Measurements from ENCODE around the gene APOA4. TPM values are rescaled to one million over a fixed set of nuclear protein-coding genes. Genes with fewer than 3 reads are reported as not detected.
"Not testable (repeated sequence)": the region's sequence is repeated elsewhere in the genome, so short reads cannot be mapped to it uniquely, and the experiment has no call there.

Gene APOA4
- total and polyA plus RNA-seq, 2 donors (not counting 3 experiments of a cell fraction or from before 2014, with no cell fraction given), result not detected

- BruUV-seq (replicated peaks), result no TSS peak
- peaks cover 5 to 7% of the 10 kb centered on the region in 2 experiments for H3K27me3 ChIP-seq (ENCODE audit: control insufficient read depth in 2 of 2, insufficient read depth in 2 of 2, low read length in 2 of 2)
- no peaks in the 10 kb centered on the region for H3K79me2 ChIP-seq (ENCODE audit: control insufficient read depth, insufficient read depth, low read length)
- no peak overlapping the region for H3K9ac ChIP-seq (replicated peaks; ENCODE audit: extremely low read depth, insufficient read depth, low read length)
- no peak for DNase-seq (ENCODE audit: low read depth, low spot score)
- FAIRE-seq, result no peak
- intact Hi-C loops (cut with micrococcal nuclease) (no loop called here), dilution Hi-C loops (cut with MboI; ENCODE audit: extremely low pct_ligation_motif_present, low sequenced_read_pairs) (no loop called here)
- no peak overlapping the region for H3K4me2 ChIP-seq (ENCODE audit: insufficient read depth, low read length)
- no peak overlapping the region for H2AFZ ChIP-seq (ENCODE audit: low read depth, low read length)
- H3K9me3 ChIP-seq (replicated peaks; ENCODE audit: control insufficient read depth, insufficient read depth, low read length), result no peaks in the 10 kb centered on the region
- no peaks in the 10 kb centered on the region for H4K20me1 ChIP-seq (replicated peaks; ENCODE audit: control insufficient read depth, extremely low read depth, insufficient read depth, low read length)
- CTCF ChIA-PET, result interaction anchor here (0.9 kb wide), 1 partner anchor 13 kb away, joined by 3 read pairs; the partner anchor contains the start of gene APOA5
- POLR2A ChIA-PET, result no interaction called here
- H3K4me1 ChIP-seq (ENCODE audit: control insufficient read depth, extremely low read depth, insufficient read depth, low read length), result no peaks in the 10 kb centered on the region
- no peaks in the 10 kb centered on the region for H3K9me1 ChIP-seq (replicated peaks; ENCODE audit: control insufficient read depth, extremely low read depth, insufficient read depth, low read length)
- no peak overlapping the region for H3K27ac ChIP-seq (ENCODE audit: insufficient read depth, low read depth, low read length)
- TF ChIP-seq MYC (IDR thresholded peaks at IDR 0.05; ENCODE audit: low read depth, low read length), result no peak
- no peak for TF ChIP-seq POLR2A (IDR thresholded peaks at IDR 0.05; ENCODE audit: low read depth, low read length)
- TF ChIP-seq JUN (IDR thresholded peaks at IDR 0.05; ENCODE audit: borderline replicate concordance, insufficient read depth, insufficient read length, low read depth), result no peak
- TF ChIP-seq MAX (IDR thresholded peaks at IDR 0.05; ENCODE audit: insufficient read depth, insufficient read length), result no peak
- TF ChIP-seq FOS (IDR thresholded peaks at IDR 0.05; ENCODE audit: borderline replicate concordance, insufficient read depth, low read length), result no peak
- TF ChIP-seq EZH2 (IDR thresholded peaks at IDR 0.05; ENCODE audit: borderline replicate concordance, low read depth, low read length, severe bottlenecking), result no peak
- TF ChIP-seq, protein P1, sequence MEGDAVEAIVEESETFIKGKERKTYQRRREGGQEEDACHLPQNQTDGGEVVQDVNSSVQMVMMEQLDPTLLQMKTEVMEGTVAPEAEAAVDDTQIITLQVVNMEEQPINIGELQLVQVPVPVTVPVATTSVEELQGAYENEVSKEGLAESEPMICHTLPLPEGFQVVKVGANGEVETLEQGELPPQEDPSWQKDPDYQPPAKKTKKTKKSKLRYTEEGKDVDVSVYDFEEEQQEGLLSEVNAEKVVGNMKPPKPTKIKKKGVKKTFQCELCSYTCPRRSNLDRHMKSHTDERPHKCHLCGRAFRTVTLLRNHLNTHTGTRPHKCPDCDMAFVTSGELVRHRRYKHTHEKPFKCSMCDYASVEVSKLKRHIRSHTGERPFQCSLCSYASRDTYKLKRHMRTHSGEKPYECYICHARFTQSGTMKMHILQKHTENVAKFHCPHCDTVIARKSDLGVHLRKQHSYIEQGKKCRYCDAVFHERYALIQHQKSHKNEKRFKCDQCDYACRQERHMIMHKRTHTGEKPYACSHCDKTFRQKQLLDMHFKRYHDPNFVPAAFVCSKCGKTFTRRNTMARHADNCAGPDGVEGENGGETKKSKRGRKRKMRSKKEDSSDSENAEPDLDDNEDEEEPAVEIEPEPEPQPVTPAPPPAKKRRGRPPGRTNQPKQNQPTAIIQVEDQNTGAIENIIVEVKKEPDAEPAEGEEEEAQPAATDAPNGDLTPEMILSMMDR (IDR thresholded peaks at IDR 0.05; ENCODE audit: extremely low read depth in 1 of 2, insufficient read depth in 1 of 2, low read depth in 1 of 2, low read length in 2 of 2), result no peak
- no peak for TF ChIP-seq POLR2AphosphoS5 (IDR thresholded peaks at IDR 0.05; ENCODE audit: insufficient read depth, low read depth, low read length)
- no peak for TF ChIP-seq GATA2 (IDR thresholded peaks at IDR 0.05; ENCODE audit: insufficient read depth, insufficient read length, low read depth, low read length)
- H3K4me3 ChIP-seq (replicated peaks in 1 of 3; ENCODE audit: insufficient read depth in 1 of 3, low read depth in 1 of 3, low read length in 3 of 3), result no peak overlapping the region
- H3K36me3 ChIP-seq (ENCODE audit: control insufficient read depth in 2 of 2, extremely low read depth in 1 of 2, insufficient read depth in 2 of 2, low read length in 2 of 2), result no peaks in the 10 kb centered on the region
Measured at GRCh38 chr11:116804001-116804400, 19.1 kb downstream of the APOA4 start.

GRCh38 chr11:116801662-116802061, 21.4 kb downstream of the APOA4 start:
- BruUV-seq (replicated peaks); H4K20me1 ChIP-seq (replicated peaks; ENCODE audit: control insufficient read depth, extremely low read depth, insufficient read depth, low read length); H3K27me3 ChIP-seq (ENCODE audit: control insufficient read depth in 2 of 2, insufficient read depth in 2 of 2, low read length in 2 of 2); H3K4me3 ChIP-seq (replicated peaks in 1 of 3; ENCODE audit: insufficient read depth in 1 of 3, low read depth in 1 of 3, low read length in 3 of 3); H3K9me1 ChIP-seq (replicated peaks; ENCODE audit: control insufficient read depth, extremely low read depth, insufficient read depth, low read length); POLR2A ChIA-PET; H3K4me1 ChIP-seq (ENCODE audit: control insufficient read depth, extremely low read depth, insufficient read depth, low read length); H3K36me3 ChIP-seq (ENCODE audit: control insufficient read depth in 2 of 2, extremely low read depth in 1 of 2, insufficient read depth in 2 of 2, low read length in 2 of 2); FAIRE-seq; H3K4me2 ChIP-seq (ENCODE audit: insufficient read depth, low read length); DNase-seq (ENCODE audit: low read depth, low spot score); intact Hi-C loops (cut with micrococcal nuclease); H3K27ac ChIP-seq (ENCODE audit: insufficient read depth, low read depth, low read length); dilution Hi-C loops (cut with MboI; ENCODE audit: extremely low pct_ligation_motif_present, low sequenced_read_pairs); H3K9ac ChIP-seq (replicated peaks; ENCODE audit: extremely low read depth, insufficient read depth, low read length); H3K9me3 ChIP-seq (replicated peaks; ENCODE audit: control insufficient read depth, insufficient read depth, low read length); H2AFZ ChIP-seq (ENCODE audit: low read depth, low read length); H3K79me2 ChIP-seq (ENCODE audit: control insufficient read depth, insufficient read depth, low read length): not testable (repeated sequence)
- CTCF ChIA-PET, result interaction anchor here (2.9 kb wide), 1 partner anchor 10 kb away, joined by 14 read pairs; the partner anchor contains the start of gene APOA5
